ENCODE measurements around the gene KIF14.

- no peak for TF ChIP-seq CTCF (IDR thresholded peaks at IDR 0.05; ENCODE audit: poor library complexity)
- TF ChIP-seq EZH2 (IDR thresholded peaks at IDR 0.05; ENCODE audit: borderline replicate concordance), result no peak
- no peak for TF ChIP-seq EZH2phosphoT487 (IDR thresholded peaks at IDR 0.05; ENCODE audit: low read depth, severe bottlenecking, unreplicated experiment)
Measured at GRCh38 chr1:200625381-200625824, 4.9 kb upstream of the KIF14 start.

Data from hepatocyte (in vitro differentiated cells).